Effector memory CD8-positive, alpha-beta T cell (primary cell): Measurements from ENCODE around the gene JAK2.
A peak's percentile ranks its signal among the peaks of the same experiment; 100 is the strongest.
"Not testable (repeated sequence)": the region's sequence is repeated elsewhere in the genome, so short reads cannot be mapped to it uniquely, and the experiment has no call there.

Source experiments
- ATAC-seq: fragments of 150-1000 bp; cut with Tn5 transposase; replicated peaks from 2 replicates; pipeline ENCODE4 v1.10.0; 2021; ENCODE audit warnings: mild to moderate bottlenecking, moderate library complexity
- DNase-seq, 3 experiments: peaks; one replicate each; pipeline ENCODE4 v3.0.0; 2021
- H3K27ac Mint-ChIP-seq, 2 donors: one replicate each; pipeline ENCODE4 v1.8.0; 2022; ENCODE audit warnings: mild to moderate bottlenecking in 2 of 2, mixed read lengths in 2 of 2, moderate library complexity in 2 of 2
- H3K27me3 Mint-ChIP-seq, 2 donors: one replicate each; pipeline ENCODE4 v1.8.0; 2022; ENCODE audit warnings: mixed read lengths in 2 of 2
- H3K36me3 Mint-ChIP-seq: one replicate; pipeline ENCODE4 v1.8.0; 2022; ENCODE audit warnings: mild to moderate bottlenecking, moderate library complexity, mixed read lengths; ENCODE audit not compliant: insufficient read depth
- H3K4me1 Mint-ChIP-seq, 2 donors: one replicate each; pipeline ENCODE4 v1.8.0; 2022; ENCODE audit warnings: low read depth in 2 of 2, mixed read lengths in 2 of 2
- H3K4me3 Mint-ChIP-seq, 2 donors: one replicate each; pipeline ENCODE4 v1.8.0; 2022; ENCODE audit warnings: mild to moderate bottlenecking in 2 of 2, mixed read lengths in 2 of 2, moderate library complexity in 2 of 2
- H3K9me3 Mint-ChIP-seq, 2 donors: one replicate each; pipeline ENCODE4 v1.8.0; 2022; ENCODE audit warnings: mixed read lengths in 2 of 2
- total RNA-seq, 9 experiments: gene quantifications; one replicate each; lab custom pipeline; 2026; lab: John Stamatoyannopoulos, UW

JAK2 gene
- total RNA-seq: 44.9 to 195 (median 74.1) reads per million in 9 experiments

DNA sequence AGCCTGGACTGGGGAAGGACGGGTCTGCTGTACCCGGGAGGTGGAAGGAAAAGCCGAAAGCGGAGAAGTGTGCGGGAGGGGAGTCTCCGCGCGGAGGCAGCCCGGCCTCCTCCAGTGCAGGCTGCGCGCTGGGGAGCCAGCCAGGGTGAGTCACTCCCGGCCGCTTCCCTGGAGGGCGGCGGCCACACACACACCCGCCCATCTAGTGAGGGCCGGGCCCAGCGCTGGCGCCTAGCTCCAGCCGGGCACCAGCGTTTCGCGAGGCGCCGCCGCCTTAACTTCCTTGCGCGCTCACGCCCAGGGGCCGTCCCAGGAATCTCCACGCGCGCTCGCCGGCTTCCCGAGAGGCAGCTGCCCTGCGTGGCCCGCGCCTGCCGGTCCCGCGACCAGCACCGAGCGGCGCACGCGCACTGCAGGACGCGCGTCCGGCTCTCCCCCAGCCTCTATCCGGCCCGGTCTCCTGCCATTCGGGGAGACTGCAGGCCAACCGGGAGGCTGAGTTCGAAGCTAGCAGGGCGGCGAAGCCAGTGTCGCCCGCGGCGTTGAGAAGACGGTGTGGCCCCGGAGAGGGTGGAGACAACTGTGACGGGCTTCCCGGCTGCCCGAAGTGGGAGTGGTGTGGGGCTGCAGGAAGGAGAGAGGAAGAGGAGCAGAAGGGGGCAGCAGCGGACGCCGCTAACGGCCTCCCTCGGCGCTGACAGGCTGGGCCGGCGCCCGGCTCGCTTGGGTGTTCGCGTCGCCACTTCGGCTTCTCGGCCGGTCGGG lies at the start of gene JAK2:
TSS of gene JAK2 (plus strand) at position 652 of the 765 bp plus-strand sequence. CDS start 36,716 bp downstream, outside the sequence.
- Mint-ChIP-seq H3K36me3 (peaks cover 12% of the 10 kb centered on the region), H3K4me3 (peak within 1 kb of the TSS; percentile 91 to 92), H3K4me1 (peaks cover 23 to 26% of the 10 kb centered on the region in 2 donors)

DNA sequence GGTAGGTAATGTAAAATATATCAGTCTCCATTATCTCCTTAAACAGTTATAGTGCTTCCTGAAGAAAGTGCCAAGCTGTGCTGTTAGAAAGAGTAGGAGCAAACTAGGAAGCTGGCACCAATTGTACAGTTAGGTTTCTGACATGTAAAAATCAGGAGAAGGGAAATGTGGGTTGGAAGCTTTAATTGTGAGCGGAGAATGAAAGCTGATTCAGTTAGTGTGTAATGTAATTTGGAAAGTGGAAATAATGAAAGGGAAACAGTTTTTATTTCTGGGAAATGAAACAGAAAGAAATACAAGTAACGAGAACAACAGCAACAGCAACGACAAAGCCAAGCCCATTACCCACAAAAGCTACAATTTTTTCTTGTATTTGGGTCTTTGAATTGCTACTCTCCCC lies 48.8 kb upstream of the JAK2 start:
- no peak for ATAC-seq
- peak overlapping the region; percentile 7 to 39 for H3K4me3 Mint-ChIP-seq
- DNase-seq: no peak
- peak overlapping the region; percentile 39 to 42 for H3K27ac Mint-ChIP-seq
- peaks cover 26 to 28% of the 10 kb centered on the region in 2 donors for H3K4me1 Mint-ChIP-seq
- H3K36me3 Mint-ChIP-seq: no peaks in the 10 kb centered on the region
- H3K9me3 Mint-ChIP-seq: no peaks in the 10 kb centered on the region
- no peaks in the 10 kb centered on the region for H3K27me3 Mint-ChIP-seq

More for the DNA sequence above, at the start of gene JAK2:
- Mint-ChIP-seq H3K27me3 (no peaks in the 10 kb centered on the region), H3K27ac (peak within 1 kb of the TSS; percentile 82 to 90), H3K9me3 (no peaks in the 10 kb centered on the region)
- ATAC-seq: peak; percentile 83
- DNase-seq: peak; percentile 71 to 75 (median 74)

DNA sequence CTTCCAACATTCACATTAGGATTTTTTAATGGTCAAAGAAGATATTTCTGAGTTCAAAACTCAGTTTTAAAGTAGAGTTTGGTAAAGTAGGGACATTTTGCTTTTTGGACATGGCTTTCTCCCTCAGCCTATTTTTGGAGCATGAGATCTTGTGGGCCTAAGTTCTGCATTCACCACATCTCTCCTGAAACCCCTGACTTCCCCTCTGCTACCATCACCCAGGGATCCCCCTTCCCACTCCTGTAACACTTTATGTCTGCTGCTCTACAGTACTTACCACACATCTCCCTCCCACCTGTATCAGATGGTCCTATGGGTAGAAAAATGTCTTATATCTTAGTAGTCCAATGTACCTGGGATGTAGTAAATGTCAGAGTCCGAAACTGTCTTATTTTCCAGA lies 48.2 kb upstream of the JAK2 start:
- Mint-ChIP-seq H3K36me3 (no peaks in the 10 kb centered on the region), H3K27me3 (no peaks in the 10 kb centered on the region), H3K4me1 (peaks cover 26 to 28% of the 10 kb centered on the region in 2 donors), H3K9me3 (no peaks in the 10 kb centered on the region), H3K27ac (no peak overlapping the region), H3K4me3 (peak overlapping the region; percentile 20 to 24)
- ATAC-seq: no peak
- no peak for DNase-seq

DNA sequence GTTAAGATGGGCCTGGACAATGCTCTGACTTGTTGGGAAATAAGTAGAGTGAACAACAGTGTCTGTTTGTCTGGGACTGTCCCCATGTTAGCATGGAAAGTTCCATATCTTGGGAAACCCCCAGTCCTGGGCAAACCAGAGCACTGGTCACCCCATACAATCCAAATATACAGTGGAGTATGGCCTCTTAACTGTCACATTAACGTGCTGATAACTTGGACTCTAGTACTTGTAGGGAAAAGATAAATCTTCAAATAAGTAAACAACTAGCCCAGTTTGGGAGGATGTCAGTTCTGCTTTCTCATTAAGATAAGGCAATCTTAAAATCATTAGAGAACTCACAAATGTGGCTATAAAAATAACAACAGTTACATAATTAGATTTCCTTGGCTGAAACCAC lies 47.6 kb upstream of the JAK2 start:
- H3K4me1 Mint-ChIP-seq: peaks cover 26 to 28% of the 10 kb centered on the region in 2 donors
- DNase-seq (no peak), ATAC-seq (no peak)
- no peaks in the 10 kb centered on the region for H3K27me3 Mint-ChIP-seq
- no peaks in the 10 kb centered on the region for H3K36me3 Mint-ChIP-seq
- H3K27ac Mint-ChIP-seq: peak overlapping the region in 1 of 2 donors; percentile 52
- H3K4me3 Mint-ChIP-seq: no peak overlapping the region
- no peaks in the 10 kb centered on the region for H3K9me3 Mint-ChIP-seq

DNA sequence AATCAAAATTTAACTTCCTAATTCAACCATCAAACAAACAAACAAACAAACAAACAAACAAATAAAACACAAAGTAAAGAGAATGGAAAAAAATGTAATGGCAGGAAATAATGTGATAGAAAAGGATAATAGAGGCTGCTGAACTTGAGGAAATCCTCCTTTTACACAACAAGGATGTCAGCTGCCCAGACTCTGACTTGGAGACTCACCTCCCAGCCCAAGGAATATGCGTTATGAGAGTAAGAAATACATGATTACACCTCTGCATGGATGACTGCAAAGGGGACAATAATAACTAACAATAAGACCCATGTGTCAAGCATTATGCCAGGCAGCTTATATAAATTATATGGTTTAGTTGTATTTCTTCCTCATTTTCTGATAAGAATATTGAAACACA lies 46.6 kb upstream of the JAK2 start:
- H3K4me1 Mint-ChIP-seq: peaks cover 26 to 28% of the 10 kb centered on the region in 2 donors
- no peaks in the 10 kb centered on the region for H3K9me3 Mint-ChIP-seq
- H3K27me3 Mint-ChIP-seq: no peaks in the 10 kb centered on the region
- peak overlapping the region in 1 of 2 donors; percentile 20 for H3K4me3 Mint-ChIP-seq
- DNase-seq: no peak
- H3K36me3 Mint-ChIP-seq: no peaks in the 10 kb centered on the region
- no peak for ATAC-seq
- H3K27ac Mint-ChIP-seq: peak overlapping the region; percentile 19 to 52

DNA sequence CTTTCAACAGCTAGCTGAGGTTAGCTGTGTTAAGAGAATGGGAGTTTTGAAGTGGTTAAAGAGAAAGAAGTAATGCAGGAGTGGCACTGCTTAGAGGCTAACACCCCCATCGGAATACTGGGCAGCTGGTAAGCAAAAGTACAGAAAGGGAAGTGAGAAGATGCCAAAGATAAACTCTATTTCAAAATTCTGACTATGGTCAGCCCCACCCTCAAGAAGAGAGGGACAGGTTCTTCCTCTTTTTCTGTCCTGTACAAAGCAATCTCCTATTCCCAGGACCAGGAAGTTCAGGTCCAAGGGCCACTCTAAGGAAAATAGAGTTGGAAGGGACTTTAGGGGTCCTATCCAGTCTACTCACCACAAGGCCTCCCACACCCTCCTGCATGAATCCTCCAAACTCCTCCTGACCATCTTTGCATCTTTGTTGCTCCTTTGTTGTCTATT lies 45.9 kb upstream of the JAK2 start:
- peaks cover 29 to 30% of the 10 kb centered on the region in 2 donors for H3K4me1 Mint-ChIP-seq
- DNase-seq (no peak), ATAC-seq (peak; percentile 89)
- H3K27ac Mint-ChIP-seq: peak overlapping the region; percentile 19 to 52
- H3K9me3 Mint-ChIP-seq: no peaks in the 10 kb centered on the region
- peak overlapping the region in 1 of 2 donors; percentile 15 for H3K4me3 Mint-ChIP-seq
- no peaks in the 10 kb centered on the region for H3K36me3 Mint-ChIP-seq
- H3K27me3 Mint-ChIP-seq: no peaks in the 10 kb centered on the region

DNA sequence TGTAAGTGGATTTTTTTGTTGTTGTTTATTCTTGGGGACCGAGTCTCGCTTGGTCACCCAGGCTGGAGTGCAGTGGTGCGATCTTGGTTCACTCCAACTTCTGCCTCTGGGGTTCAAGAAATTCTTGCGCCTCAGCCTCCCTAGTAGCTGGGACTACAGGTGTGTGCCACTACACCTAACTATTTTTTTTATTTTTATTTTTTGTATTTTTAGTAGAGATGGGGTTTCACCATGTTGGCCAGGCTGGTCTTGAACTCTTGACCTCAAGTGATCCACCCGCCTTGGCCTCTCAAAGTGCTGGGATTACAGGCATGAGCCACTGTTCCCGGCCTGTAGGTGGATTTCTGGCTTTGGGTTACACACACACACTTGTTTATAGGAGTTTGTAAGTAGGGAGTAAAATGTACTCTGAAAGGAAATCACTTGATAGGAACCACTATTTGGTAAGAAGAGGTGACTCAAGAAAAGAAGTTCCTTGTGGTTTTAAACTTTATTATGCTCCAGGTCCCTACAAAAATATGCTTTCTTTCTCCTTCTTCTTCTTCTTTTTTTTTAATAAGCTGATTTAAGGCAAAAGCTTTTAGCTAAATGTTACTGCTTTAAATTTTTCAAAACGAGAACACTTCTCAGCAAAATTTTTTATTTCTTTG lies 42.9 kb upstream of the JAK2 start:
- not testable (repeated sequence) for H3K27ac Mint-ChIP-seq, H3K36me3 Mint-ChIP-seq, ATAC-seq, H3K27me3 Mint-ChIP-seq, DNase-seq, H3K4me3 Mint-ChIP-seq, H3K9me3 Mint-ChIP-seq
- peaks cover 26 to 28% of the 10 kb centered on the region in 2 donors for H3K4me1 Mint-ChIP-seq

DNA sequence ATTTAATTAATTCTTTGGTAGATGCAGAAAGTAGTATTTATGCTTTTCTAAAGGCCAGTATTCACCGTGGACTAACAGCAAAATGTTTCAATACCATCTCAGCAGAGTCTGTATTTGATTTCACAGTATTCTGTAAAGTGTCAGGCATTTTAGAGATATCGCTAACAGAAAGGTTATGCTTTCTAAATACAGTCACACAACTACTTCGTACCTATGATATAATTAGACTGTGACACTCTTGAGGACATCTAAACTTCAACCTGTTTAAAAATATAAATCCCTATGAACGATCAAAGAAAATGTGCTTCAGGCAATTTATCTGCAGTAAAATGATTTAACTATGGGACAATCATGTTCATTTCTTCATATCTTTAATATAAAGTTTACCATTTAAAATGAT lies 41.7 kb upstream of the JAK2 start:
- no peak overlapping the region for H3K27ac Mint-ChIP-seq
- H3K4me3 Mint-ChIP-seq: no peak overlapping the region
- no peaks in the 10 kb centered on the region for H3K27me3 Mint-ChIP-seq
- peaks cover 21 to 23% of the 10 kb centered on the region in 2 donors for H3K4me1 Mint-ChIP-seq
- no peak for DNase-seq
- peaks cover 2 to 6% of the 10 kb centered on the region in 2 donors for H3K9me3 Mint-ChIP-seq
- no peaks in the 10 kb centered on the region for H3K36me3 Mint-ChIP-seq
- ATAC-seq: no peak

DNA sequence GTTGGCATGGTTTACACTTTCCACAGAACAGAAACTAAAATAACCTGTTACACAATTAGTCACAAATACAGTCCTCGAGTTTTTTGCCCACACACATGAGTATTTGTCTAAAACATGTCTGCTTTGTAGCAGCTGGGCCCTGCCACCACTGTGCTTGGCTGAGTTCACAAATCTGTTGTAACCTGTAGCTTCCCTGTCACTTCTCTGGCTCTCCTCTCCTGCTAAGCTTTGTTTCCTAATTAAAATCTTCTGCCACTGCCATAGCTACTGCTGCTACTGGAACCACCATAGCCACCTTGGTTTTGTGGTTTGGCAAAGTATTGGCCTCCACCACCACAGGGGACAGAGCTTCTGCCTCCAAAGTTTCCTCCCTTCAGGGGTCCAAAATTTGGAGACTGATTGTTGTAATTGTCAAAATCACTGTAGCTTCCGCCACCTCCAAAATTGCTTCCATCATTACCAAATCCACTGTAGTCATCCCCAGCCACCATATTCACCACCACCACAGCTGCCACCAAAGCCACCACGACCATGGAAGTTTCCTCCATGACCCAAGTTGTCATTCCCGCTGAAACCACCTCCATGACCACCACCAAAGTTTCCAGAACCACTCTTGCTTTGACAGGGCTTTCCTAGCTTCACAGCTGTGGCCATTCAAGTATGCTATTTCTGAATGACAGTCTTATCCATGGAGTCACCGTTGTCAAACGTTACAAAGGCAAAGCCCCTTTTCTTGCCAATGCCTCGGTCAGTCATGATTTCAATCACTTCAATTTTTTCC lies 40.5 kb upstream of the JAK2 start:
- not testable (repeated sequence) for DNase-seq
- H3K4me1 Mint-ChIP-seq: peaks cover 12% of the 10 kb centered on the region in 2 donors

DNA sequence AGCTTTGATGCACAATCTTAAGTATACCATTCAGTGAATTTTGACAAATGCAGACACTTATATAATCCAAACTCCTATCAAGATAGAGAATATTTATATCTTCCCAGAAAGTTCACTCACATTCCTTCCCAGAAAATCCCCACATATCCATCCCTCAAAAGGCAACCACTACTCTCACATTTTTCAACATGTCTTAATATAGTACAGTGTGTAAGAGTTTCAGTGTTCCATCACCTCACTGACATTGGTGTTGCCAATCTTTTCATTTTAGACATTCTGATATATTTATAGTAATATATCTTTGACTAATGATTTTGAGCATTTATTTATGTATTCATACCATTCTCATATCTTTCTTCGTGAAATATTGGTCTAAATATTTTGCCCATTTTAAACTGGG lies 38.1 kb upstream of the JAK2 start:
- Mint-ChIP-seq H3K4me1 (peaks cover 12% of the 10 kb centered on the region in 2 donors), H3K4me3 (no peak overlapping the region), H3K36me3 (no peaks in the 10 kb centered on the region), H3K9me3 (peaks cover 2 to 6% of the 10 kb centered on the region in 2 donors), H3K27me3 (no peaks in the 10 kb centered on the region), H3K27ac (no peak overlapping the region)
- no peak for DNase-seq
- no peak for ATAC-seq

More for the DNA sequence above, 40.5 kb upstream of the JAK2 start:
- H3K4me3 Mint-ChIP-seq: peak overlapping the region in 1 of 2 donors; percentile 22
- not testable (repeated sequence) for H3K9me3 Mint-ChIP-seq, H3K36me3 Mint-ChIP-seq, ATAC-seq, H3K27me3 Mint-ChIP-seq
- peak overlapping the region in 1 of 2 donors; percentile 21 for H3K27ac Mint-ChIP-seq

DNA sequence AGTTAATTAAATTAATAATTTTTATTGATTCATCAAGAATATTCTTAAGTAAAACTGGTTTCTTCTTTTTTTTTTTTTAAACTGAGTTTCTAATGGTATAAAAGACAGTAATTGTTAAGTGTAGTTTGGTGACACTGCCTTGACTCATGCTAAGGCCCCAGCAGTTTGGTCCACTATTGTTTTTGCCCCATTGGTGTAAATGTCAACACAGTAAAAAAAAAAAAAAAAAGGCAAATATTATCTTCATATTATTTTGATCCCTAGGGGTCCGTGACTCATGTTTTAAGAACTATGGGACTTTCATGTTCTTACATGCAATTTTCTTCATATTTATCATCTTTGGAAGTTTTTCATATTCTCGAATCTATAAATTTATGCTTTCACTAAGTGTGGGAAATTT lies 29.2 kb upstream of the JAK2 start:
- peaks cover 0 to 5% of the 10 kb centered on the region in 2 donors for H3K27me3 Mint-ChIP-seq
- DNase-seq (no peak), ATAC-seq (no peak)
- no peak overlapping the region for H3K4me3 Mint-ChIP-seq
- no peak overlapping the region for H3K27ac Mint-ChIP-seq
- H3K4me1 Mint-ChIP-seq: peaks cover 0 to 3% of the 10 kb centered on the region in 2 donors
- H3K9me3 Mint-ChIP-seq: no peaks in the 10 kb centered on the region
- no peaks in the 10 kb centered on the region for H3K36me3 Mint-ChIP-seq

DNA sequence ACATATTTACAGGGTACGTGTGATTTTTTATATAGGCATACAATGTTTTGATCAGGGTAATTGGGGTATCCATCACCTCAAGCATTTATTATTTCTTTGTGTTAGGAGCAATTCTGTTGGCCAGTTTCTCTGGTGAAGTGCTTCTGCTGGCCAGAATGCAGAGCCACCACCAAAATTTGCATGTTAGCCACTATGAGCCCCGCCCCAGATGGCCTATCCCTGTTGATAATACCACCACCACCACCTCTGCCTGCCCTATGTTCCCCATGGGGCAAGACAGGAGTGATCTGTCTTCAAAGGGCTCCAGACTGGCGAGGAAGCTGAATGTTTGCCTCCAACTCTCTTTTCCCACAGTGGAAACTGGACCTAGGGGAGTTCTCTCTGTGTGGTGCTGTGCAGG lies 26.0 kb upstream of the JAK2 start:
- no peak overlapping the region for H3K27ac Mint-ChIP-seq
- no peak overlapping the region for H3K4me3 Mint-ChIP-seq
- ATAC-seq (no peak), DNase-seq (no peak)
- H3K4me1 Mint-ChIP-seq: peaks cover 0 to 3% of the 10 kb centered on the region in 2 donors
- peaks cover 0 to 9% of the 10 kb centered on the region in 2 donors for H3K9me3 Mint-ChIP-seq
- peaks cover 0 to 5% of the 10 kb centered on the region in 2 donors for H3K27me3 Mint-ChIP-seq
- H3K36me3 Mint-ChIP-seq: no peaks in the 10 kb centered on the region

DNA sequence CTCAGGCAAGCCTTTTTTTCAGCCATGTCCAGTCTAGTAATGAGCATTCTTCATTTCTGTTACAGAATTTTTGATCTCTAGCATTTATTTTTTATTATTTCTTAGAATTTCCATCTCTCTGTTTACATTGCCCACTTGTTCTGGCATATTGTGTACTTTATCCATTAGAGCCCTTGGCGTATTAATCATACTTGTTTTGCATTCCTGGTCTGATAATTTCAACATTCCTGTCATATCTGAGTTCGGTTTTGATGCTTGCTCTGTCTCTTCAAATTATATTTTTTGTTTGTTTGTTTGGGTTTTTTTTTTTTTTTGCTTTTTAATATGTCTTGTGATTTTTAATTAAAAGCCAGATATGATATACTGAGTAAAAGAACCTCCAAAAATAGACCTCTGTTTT lies 23.0 kb upstream of the JAK2 start:
- DNase-seq (no peak), ATAC-seq (no peak)
- Mint-ChIP-seq H3K4me1 (no peaks in the 10 kb centered on the region), H3K9me3 (peaks cover 0 to 14% of the 10 kb centered on the region in 2 donors), H3K4me3 (no peak overlapping the region), H3K27me3 (no peaks in the 10 kb centered on the region), H3K36me3 (no peaks in the 10 kb centered on the region), H3K27ac (no peak overlapping the region)
